ENCODE data around the gene EPDR1.
"Not testable (repeated sequence)": the region's sequence is repeated elsewhere in the genome, so short reads cannot be mapped to it uniquely, and the experiment has no call there.

EPDR1 gene

GRCh38 chr7:37943905-37944736, 23.7 kb downstream of the EPDR1 start:
- no peak overlapping the region for H3K4me3 ChIP-seq (ENCODE audit: low read depth, low read length)
- no peak for TF ChIP-seq CTCF (IDR thresholded peaks at IDR 0.05; ENCODE audit: borderline replicate concordance, insufficient read depth, low read depth, low read length)

DNA sequence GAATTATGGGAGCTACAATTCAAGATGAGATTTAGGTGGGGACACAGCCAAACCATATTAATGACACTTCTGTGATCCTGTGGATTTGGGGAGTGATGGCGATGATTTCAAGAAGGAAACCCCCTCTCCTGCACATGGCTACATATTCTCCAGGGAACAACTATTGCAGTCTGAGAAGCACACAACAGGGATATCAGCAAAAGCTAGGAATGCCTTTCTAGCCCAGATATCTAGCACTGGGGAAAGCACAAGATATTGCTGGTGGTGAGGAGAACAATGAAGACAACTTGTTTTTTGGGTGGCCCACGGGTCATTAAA, 24.3 kb downstream of the EPDR1 start:
- H3K4me3 ChIP-seq (ENCODE audit: low read depth, low read length): no peak overlapping the region
- no peak for TF ChIP-seq CTCF (IDR thresholded peaks at IDR 0.05; ENCODE audit: borderline replicate concordance, insufficient read depth, low read depth, low read length)

- TF ChIP-seq CTCF (IDR thresholded peaks at IDR 0.05; ENCODE audit: borderline replicate concordance, insufficient read depth, low read depth, low read length): no peak
- H3K4me3 ChIP-seq (ENCODE audit: low read depth, low read length): no peak overlapping the region
Observed at GRCh38 chr7:37945336-37945735, 24.9 kb downstream of the EPDR1 start.

GRCh38 chr7:37947138-37947940, 26.9 kb downstream of the EPDR1 start:
- no peak for TF ChIP-seq CTCF (IDR thresholded peaks at IDR 0.05; ENCODE audit: borderline replicate concordance, insufficient read depth, low read depth, low read length)
- H3K4me3 ChIP-seq (ENCODE audit: low read depth, low read length): no peak overlapping the region

- H3K4me3 ChIP-seq (ENCODE audit: low read depth, low read length): no peak overlapping the region
- no peak for TF ChIP-seq CTCF (IDR thresholded peaks at IDR 0.05; ENCODE audit: borderline replicate concordance, insufficient read depth, low read depth, low read length)
Observed at GRCh38 chr7:37947941-37948210, 27.4 kb downstream of the EPDR1 start.

DNA sequence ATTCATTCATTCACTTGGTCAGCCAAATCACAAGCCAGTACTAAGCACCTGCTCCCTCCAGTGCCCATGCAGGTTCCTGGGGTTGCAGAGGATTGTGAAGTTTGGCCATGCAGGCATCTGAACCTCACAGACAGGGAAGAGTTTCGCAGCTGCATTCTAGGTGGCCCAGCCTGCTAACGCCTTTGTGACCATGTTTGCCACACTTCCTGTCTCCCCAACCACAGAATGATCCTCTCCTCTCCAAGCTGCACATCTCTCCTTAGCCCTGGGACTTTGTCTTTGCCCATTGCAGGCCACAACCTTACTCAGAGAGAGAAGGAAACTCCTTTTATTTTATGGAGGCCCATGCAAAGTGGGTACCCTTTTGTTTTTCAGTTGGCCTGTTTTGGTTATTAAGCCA, 31.8 kb downstream of the EPDR1 start:
- TF ChIP-seq CTCF (IDR thresholded peaks at IDR 0.05; ENCODE audit: borderline replicate concordance, insufficient read depth, low read depth, low read length): no peak
- H3K4me3 ChIP-seq (ENCODE audit: low read depth, low read length): no peak overlapping the region

- H3K4me3 ChIP-seq (ENCODE audit: low read depth, low read length): not testable (repeated sequence)
Observed at GRCh38 chr7:37954217-37954616, 33.8 kb downstream of the EPDR1 start.
